Erythroblast (primary cell): ENCODE data around the gene TACSTD2.
A peak's percentile ranks its signal among the peaks of the same experiment; 100 is the strongest.

Source experiments
- DNase-seq, 2 experiments: peaks; one replicate each; lab custom pipeline; 2025; lab: John Stamatoyannopoulos, UW
- GATA1 ChIP-seq: IDR thresholded peaks from 2 replicates; pipeline ENCODE4 v1.6.1; 2011; ENCODE audit warnings: low read depth, mild to moderate bottlenecking, control low read depth, low read length, moderate library complexity
- POLR2A ChIP-seq: IDR thresholded peaks from 2 replicates; pipeline ENCODE4 v1.6.1; 2011; ENCODE audit warnings: mild to moderate bottlenecking, low read length

TACSTD2 gene

GRCh38 chr1:58581641-58582040, 4.6 kb upstream of the TACSTD2 start:
- TF ChIP-seq POLR2A = no peak
- TF ChIP-seq GATA1 = no peak
- no peak for DNase-seq

- DNase-seq = no peak
- no peak for TF ChIP-seq GATA1
- no peak for TF ChIP-seq POLR2A
Measured at GRCh38 chr1:58580186-58580585, 3.1 kb upstream of the TACSTD2 start.

- no peak for TF ChIP-seq POLR2A
- no peak for TF ChIP-seq GATA1
Measured at GRCh38 chr1:58577654-58578030, 590 bp upstream of the TACSTD2 start.

GRCh38 chr1:58576325-58576726, 726 bp downstream of the TACSTD2 start:
- peak in 1 of 2 experiments; percentile 26 for DNase-seq

More at GRCh38 chr1:58577654-58578030, 590 bp upstream of the TACSTD2 start:
- DNase-seq = no peak

GRCh38 chr1:58575551-58576324, 1.3 kb downstream of the TACSTD2 start:
- TF ChIP-seq POLR2A (no peak), GATA1 (no peak)

More at GRCh38 chr1:58576325-58576726, 726 bp downstream of the TACSTD2 start:
- no peak for TF ChIP-seq GATA1

GRCh38 chr1:58574816-58575215, 2.2 kb downstream of the TACSTD2 start:
- TF ChIP-seq POLR2A (no peak), GATA1 (no peak)
- no peak for DNase-seq

More at GRCh38 chr1:58575551-58576324, 1.3 kb downstream of the TACSTD2 start:
- no peak for DNase-seq

GRCh38 chr1:58573705-58574591, 3.1 kb downstream of the TACSTD2 start:
- TF ChIP-seq GATA1 (no peak), POLR2A (no peak)
- DNase-seq = no peak

- TF ChIP-seq POLR2A = no peak
- no peak for TF ChIP-seq GATA1
- DNase-seq = no peak
Measured at GRCh38 chr1:58573138-58573537, 3.9 kb downstream of the TACSTD2 start.

GRCh38 chr1:58572690-58573089, 4.4 kb downstream of the TACSTD2 start:
- DNase-seq = no peak
- TF ChIP-seq POLR2A (no peak), GATA1 (no peak)

GRCh38 chr1:58571616-58572015, 5.4 kb downstream of the TACSTD2 start:
- TF ChIP-seq POLR2A (no peak), GATA1 (no peak)
- DNase-seq = no peak

- DNase-seq = no peak
- TF ChIP-seq POLR2A = no peak
- TF ChIP-seq GATA1 = no peak
Measured at GRCh38 chr1:58570817-58571216, 6.2 kb downstream of the TACSTD2 start.

- TF ChIP-seq POLR2A (no peak), GATA1 (no peak)
- no peak for DNase-seq
Measured at GRCh38 chr1:58570094-58570493, 7.0 kb downstream of the TACSTD2 start.

GRCh38 chr1:58568911-58569310, 8.1 kb downstream of the TACSTD2 start:
- no peak for DNase-seq
- TF ChIP-seq POLR2A = no peak
- no peak for TF ChIP-seq GATA1
